NCI-H128 (cell line): ENCODE results near the gene PARP15.

Experiments used
- DNase-seq: peaks from one replicate; lab custom pipeline; 2025; ENCODE audit not compliant: unreplicated experiment; lab: John Stamatoyannopoulos, UW

The PARP15 gene

GRCh38 chr3:122568755-122569154 is 8.7 kb upstream of the PARP15 start:
- no peak for DNase-seq

DNA sequence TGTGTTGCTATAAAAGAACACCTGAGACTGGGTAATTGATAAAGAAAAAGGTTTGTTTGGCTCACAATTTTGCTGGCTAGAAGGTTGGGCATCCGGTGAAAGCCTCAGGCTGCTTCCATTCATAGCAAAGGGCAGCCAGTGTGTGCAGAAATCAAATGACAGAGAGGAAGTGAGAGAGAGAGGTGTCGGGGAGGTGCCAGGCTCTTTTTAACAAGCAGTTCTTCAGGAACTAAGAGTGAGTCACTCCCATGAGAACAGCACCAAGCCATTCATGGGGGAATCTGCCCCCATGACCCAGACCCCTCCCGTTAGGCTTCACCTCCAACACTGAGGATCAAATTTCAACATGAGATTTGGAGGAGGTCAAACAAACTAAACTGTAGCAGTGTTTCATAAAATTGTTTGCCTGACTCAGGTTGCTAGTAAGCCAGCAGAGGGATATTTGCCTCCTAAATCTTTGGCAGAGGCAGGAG is 4.5 kb upstream of the PARP15 start:
- DNase-seq, result no peak

DNA sequence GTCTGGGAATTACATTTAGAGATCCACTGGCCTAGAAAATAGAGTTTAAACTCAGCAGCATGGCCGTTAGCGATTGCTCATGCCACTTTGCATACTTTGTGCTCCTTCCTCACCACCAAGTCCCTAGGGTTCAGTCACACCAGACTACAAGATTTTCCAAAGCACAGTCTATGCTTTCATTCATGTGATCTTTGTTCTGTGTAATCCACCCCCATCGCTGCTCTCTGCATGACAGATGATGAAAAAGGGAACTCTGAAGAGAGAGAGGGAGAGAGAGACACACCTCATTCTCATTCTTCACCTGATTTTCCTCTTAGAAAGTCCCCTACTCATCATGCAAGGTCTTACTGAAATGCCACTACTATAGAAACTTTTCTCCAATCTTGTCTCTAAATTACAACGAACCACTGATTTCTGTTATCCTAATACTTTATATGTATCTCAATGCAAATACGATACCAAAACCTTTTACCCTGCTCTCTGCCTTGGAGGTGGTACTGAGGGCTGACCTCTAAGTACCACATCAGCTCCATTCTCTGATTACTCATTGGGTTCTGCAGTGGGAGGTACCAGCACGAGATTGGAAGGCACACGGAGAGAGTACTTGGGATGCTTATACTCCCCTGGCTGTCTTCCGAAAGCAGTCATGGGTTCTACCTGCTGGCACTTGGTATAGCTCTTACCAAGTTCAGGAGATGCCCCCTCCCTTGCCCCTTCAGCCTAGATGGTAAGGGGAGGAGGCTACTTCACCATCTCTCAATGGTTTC is 1.1 kb upstream of the PARP15 start:
- DNase-seq, result no peak

DNA sequence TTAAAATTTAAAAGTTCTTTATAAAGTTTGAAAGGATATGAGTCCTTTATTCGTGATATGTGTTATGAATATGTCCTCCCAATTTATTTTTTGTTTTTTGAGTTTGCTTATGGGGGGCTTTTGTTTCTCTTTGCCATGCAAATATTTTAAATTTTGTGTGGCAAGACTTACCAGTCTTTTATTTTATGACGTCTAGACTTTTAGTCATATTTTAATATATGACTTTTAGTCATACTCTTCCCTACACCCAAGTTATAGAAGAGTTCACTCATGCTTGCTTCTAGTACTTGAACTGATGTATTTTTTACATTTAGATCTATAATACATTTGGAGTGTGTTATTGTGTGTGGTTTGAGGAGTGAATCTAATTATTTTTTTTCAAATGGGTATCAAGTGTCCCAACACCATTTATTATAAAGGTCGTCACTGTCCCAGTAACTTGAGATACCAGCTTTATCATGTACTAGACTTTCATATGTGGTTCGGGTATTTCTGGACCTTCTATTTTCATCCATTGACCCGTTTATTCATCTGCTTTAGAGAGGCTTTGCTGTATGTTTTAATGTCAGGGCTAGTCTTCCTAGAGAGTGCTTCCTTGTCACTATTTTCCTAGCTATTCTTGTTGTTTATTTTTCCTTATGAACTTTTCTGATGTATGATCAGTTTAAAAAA is 755 bp downstream of the PARP15 start:
- no peak for DNase-seq

- DNase-seq, result no peak
Measured at GRCh38 chr3:122580470-122580869, 3.0 kb downstream of the PARP15 start.

GRCh38 chr3:122581622-122582021 is 4.2 kb downstream of the PARP15 start:
- no peak for DNase-seq

DNA sequence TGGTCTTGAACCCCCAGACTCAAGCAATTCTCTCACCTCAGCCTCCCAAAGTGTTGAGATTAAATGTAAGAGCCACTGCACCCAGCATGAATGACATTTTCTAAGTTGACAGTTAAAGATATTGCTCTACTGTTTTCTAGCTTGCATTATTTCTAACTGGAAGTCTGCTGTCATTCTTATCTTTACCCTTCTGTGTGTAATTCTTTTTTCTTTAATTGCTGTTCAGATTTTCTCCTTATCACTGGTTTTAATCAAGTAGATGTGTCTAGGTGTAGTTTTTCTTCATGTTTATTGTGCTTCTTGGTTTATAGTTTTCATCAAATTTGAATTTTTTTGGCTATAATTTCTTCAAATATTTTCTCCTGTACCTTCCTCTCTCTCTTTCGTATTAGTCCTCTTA is 4.9 kb downstream of the PARP15 start:
- DNase-seq, result no peak

DNA sequence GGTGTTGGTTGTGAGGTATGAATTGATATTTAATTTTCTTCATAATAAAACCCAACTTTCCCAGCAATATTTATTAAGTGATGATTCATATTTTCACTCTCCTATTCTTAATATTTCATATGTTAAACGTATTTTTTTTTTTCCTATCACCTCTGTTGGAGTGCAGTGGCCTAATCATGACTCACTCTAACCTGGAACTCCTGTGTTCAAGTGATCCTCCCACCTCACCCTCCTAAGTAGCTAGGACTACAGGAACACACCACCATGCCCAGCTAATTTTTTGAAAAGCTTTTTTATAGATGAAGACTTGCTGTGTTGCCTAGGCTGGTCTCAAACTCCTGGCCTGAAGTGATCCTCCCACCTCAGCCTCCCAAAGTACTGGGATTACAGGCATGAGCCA is 8.6 kb downstream of the PARP15 start:
- no peak for DNase-seq

- no peak for DNase-seq
Measured at GRCh38 chr3:122586773-122587485, 9.5 kb downstream of the PARP15 start.

DNA sequence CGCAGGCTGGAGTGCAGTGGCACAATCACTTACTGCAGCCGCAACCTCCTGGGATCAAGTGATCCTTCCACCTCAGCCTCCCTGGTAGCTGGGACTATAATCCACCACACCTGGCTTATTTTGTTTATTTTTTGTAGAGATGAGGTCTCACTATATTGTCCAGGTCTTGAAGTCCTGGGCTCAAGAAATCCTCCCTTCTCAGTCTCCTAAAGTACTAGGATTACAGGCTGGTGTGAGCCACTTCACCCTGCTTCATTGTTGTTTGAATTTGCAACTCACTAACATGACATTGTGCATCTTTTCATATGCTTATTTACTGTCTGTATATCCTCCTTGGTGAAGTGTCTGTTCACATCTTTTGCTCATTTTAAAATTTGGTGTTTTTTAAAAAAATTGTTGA is 10.1 kb downstream of the PARP15 start:
- no peak for DNase-seq

- no peak for DNase-seq
Measured at GRCh38 chr3:122589297-122589696, 11.8 kb downstream of the PARP15 start.

DNA sequence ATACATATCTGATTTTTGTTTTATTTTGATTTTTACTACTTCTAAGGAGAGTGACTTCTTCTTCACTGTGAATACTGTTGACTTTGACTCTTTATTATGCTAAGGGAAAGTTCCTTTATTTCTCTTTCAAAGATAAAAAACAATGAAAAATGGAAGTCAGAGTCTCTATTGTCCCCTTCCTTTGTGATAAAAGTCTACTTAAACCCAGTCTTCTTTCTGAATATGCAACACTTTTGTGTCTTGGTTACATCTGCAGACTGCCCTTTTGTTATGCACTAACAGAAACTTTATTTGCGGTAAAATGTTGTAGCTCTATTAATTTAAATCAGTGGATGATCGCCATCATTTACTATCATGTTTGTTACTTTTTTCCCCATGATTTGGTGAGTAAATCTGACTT is 13.2 kb downstream of the PARP15 start:
- no peak for DNase-seq

DNA sequence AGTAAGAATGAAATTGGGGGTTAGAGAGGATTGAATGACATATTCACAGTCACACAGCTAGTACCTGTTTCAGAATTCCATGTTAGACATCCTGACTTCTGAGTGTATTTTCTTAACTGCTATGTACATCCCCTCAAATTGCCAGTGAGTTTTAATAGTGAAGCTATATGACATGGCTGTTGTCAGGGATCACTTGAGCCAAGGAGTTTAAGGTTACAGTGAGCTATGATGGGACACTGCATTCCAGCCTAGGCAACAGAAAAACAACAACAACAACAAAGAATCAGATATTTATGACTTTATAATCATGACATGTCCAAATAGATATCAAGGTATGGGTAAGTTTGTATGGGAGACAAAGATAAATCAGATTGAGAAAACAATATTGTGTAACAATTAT is 16.6 kb downstream of the PARP15 start:
- no peak for DNase-seq

DNA sequence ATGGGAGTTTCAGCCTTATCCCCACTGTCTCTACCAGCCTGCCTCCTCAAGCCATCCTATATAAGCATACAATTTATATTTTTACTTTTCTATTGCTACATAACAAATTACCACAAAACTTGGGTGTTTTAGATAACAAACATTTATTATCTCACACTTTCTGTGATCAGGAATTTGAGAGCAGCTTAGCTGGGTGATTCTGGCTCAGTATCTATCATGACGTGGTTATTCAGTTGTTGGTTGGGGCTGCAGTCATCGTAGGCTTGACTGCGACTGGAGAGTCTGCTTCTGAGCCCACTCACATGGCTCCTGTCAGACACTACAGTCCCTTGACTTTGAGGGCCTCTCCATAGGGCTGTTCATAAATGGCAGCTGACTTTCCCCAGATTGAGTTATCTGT is 20.7 kb downstream of the PARP15 start:
- DNase-seq, result no peak

- no peak for DNase-seq
Measured at GRCh38 chr3:122598556-122598955, 21.1 kb downstream of the PARP15 start.

DNA sequence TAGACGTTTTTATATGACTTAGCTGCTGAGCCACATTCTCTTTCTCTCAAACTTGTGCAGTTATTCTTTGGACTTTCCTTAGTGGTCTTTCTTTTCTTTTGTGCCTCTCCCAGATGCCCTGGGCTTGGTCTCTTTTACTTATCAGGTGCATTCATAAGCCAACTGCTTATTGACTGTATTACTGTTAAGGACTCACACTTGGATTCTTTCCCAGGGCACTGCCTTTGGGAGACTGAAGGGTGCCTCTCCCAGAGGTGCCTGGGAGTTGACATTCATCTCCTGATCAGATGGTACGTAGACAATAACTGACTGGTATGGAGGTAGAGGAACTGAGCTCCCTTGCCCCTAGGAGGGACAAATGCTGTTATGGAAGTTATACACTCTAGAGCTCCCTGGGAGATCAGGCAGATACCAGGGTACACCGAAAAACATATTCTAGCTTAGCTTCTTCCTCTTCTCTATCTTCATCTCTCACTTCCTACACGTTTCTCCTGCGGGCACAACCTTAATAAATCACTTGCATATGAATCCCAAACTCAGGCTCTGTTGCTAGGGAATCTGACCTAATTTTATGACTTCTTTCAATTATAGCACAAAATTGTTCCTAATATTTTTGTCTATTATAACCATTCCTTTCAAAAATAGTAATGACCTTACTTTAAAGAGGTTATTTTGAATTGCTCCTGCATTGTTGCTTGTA is 24.7 kb downstream of the PARP15 start:
- DNase-seq, result no peak

GRCh38 chr3:122603056-122603455 is 25.6 kb downstream of the PARP15 start:
- no peak for DNase-seq

DNA sequence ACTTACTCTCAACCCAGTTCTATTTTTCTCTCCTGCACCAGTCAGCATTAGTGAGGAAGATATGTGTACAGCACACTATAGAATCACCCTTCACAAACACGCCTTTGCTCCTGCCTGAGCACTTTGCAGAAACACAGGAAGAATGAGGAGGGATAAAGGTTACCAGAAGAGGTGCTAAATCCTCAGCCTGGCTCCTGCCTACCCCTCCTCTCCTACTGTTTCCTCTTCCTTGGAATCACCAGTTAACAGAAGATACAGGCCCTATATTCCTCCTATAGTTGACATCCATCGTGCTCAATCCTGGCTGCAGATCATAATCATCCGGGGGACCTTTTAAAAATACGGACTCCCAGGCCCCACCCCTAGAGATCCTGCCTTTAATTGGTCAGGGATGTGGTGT is 28.9 kb downstream of the PARP15 start:
- no peak for DNase-seq

- DNase-seq, result no peak
Measured at GRCh38 chr3:122608916-122609315, 31.5 kb downstream of the PARP15 start.

GRCh38 chr3:122609798-122610559 is 32.5 kb downstream of the PARP15 start:
- DNase-seq, result no peak

- DNase-seq, result no peak
Measured at GRCh38 chr3:122612696-122613095, 35.2 kb downstream of the PARP15 start.
